GM23248 (cell line): Measurements from ENCODE around the gene TXNRD1.

Experiments used
- EZH2 ChIP-seq: fragments of 200-600 bp; sonication (generic); IDR thresholded peaks from 2 replicates; pipeline ENCODE4 v1.6.1; 2018; ENCODE audit warnings: antibody characterized with exemption, mild to moderate bottlenecking; ENCODE audit not compliant: insufficient read depth, poor library complexity, severe bottlenecking
- EZH2phosphoT487 ChIP-seq: fragments of 200-600 bp; sonication (generic); IDR thresholded peaks from 2 replicates; pipeline ENCODE4 v1.6.1; 2018; ENCODE audit warnings: antibody characterized with exemption, moderate library complexity, mild to moderate bottlenecking, low read depth; ENCODE audit not compliant: insufficient read depth

DNA sequence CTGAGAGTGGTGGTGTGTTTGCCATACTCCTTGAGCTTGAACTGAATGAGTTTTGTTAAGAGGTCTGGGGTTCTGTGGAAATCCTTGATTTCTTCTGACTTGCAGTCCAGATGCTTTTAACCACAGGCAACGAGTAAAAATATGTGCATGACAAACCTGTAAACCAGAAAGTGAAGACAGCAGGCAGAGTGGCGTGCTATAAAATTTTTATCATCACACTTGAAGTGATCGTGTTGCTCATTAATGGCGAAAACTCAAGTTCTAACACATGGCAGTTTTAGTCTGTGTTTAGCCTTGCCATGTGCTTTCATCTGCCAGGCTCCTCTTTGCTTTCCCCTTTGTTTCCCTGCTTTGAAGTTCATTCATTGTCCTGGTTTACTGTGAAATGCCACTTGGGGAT lies 28.0 kb downstream of the TXNRD1 start:
- TF ChIP-seq EZH2 (no peak), EZH2phosphoT487 (no peak)
